GM18502 (cell line): Measurements from ENCODE around the gene DOCK11.
A peak's percentile ranks its signal among the peaks of the same experiment; 100 is the strongest.
"Not testable (repeated sequence)": the region's sequence is repeated elsewhere in the genome, so short reads cannot be mapped to it uniquely, and the experiment has no call there.

ENCODE experiments used
- ATAC-seq: cut with Tn5 transposase; IDR thresholded peaks from one replicate; pipeline ENCODE4 v1.9.1; 2021; ENCODE audit warnings: mild to moderate bottlenecking; ENCODE audit not compliant: unreplicated experiment, poor library complexity

The DOCK11 gene

GRCh38 chrX:118677318-118677717 lies 181.7 kb downstream of the DOCK11 start:
- no peak for ATAC-seq

- no peak for ATAC-seq
Observed at GRCh38 chrX:118679290-118679689, 183.7 kb downstream of the DOCK11 start.

DNA sequence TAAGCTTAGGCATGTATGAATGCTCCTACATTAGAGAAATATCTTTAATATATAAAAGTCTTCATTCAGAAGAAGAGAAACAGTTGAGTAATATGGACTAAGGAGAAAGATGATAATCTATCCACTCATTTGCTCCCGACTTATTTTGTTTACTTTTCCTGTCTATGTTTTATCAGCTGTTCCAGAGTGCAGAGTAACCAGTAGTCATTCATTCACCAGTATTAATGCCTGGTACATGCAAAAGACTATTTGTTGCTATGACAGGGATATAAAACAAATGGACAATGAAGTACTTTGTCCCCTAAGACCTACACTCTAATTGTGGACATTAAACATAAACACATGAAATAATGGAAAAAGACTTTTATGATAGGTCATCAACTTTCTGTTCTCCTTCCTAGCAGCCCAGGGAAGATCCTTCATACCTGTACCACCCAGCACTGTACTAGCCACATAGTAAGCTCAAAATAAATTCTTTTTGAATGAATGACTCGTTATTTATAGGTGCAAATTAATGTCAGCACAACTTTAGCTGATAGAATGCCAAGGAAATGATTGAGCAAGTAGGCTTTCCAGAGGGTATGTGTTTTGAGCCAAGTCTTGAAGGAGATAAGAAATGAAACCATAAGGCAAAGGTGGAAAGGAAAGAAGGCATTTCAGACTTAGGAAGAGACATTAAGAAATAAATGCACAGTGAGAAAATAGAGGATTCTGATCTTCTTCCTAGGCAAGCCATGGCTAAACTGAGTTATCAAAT lies 186.8 kb downstream of the DOCK11 start:
- no peak for ATAC-seq

GRCh38 chrX:118685393-118685792 lies 189.8 kb downstream of the DOCK11 start:
- ATAC-seq: no peak

DNA sequence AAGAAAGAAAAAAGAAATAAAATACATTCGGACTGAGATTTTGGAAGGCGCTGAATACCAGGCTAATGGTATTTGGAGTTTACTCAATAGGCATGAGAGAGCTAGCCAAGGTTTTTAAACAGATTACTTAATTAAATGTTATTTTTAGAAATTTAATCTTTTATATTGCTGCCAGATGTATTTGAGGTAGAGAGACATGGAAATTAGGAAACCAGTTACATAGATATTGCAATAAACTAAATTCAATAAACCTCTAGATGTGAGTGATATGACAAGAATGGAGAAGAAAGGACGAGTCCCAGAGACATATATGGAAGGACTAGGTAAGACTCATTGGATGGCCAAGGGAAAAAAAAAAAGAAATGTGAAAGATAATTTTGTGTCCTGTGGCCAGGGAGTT lies 193.3 kb downstream of the DOCK11 start:
- no peak for ATAC-seq

DNA sequence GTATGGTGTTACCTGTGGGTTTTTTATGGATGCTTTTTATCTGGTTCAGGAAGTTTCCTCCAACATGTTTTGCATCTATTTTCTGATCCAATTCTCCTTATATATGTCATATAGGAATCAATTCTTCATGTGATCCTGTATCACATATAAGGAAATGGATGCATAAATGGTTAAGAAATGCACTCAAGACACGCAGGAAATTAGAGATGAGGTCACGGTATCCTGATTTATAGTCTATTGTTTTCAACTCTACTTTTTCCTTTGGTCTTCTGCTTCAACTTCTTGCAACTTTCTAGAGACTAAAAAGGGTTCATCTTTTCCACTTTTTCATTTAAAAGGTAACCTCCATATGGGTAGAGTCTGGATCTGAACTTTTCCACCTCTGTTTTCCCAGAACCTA lies 198.2 kb downstream of the DOCK11 start:
- ATAC-seq: no peak

DNA sequence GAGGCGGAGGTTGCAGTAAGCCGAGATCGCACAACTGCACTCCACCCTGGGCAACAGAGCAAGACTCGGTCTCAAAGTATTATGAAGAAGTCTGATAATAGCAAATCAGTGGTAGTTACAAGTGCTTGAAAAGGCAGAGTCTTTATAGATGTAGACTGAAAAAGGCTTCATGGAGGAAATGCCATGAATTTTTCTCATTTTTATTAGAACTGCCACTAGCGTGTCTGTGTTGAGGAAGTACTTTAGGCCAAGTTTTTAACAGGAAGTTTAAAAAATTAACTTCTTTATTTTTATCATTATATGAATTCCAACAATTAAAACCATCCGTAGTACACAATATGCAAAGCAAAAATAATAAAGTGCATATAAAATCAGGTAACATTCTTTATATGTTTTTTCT lies 199.0 kb downstream of the DOCK11 start:
- no peak for ATAC-seq

GRCh38 chrX:118698516-118699170 lies 203.0 kb downstream of the DOCK11 start:
- peak; percentile 58 for ATAC-seq

DNA sequence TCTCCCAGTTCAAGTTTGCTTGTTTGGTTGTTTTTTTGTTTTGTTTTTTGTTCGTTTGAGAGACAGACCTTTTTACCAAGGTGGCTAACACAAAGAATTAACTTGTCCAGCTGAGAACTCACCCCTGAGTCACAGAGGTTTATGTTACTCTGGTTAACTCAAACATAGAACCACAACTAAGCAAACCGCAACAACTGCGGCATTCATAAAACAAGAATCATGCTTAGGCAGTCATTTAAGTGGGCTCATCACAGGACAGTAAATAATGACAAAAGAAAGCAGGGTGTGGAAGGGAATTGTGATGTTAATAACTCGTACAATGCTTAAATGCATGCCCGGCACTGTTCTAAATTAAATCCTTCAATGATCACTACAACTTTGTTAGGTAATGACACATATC lies 207.1 kb downstream of the DOCK11 start:
- no peak for ATAC-seq

- no peak for ATAC-seq
Observed at GRCh38 chrX:118706681-118707080, 211.1 kb downstream of the DOCK11 start.

- no peak for ATAC-seq
Observed at GRCh38 chrX:118714521-118714920, 218.9 kb downstream of the DOCK11 start.

DNA sequence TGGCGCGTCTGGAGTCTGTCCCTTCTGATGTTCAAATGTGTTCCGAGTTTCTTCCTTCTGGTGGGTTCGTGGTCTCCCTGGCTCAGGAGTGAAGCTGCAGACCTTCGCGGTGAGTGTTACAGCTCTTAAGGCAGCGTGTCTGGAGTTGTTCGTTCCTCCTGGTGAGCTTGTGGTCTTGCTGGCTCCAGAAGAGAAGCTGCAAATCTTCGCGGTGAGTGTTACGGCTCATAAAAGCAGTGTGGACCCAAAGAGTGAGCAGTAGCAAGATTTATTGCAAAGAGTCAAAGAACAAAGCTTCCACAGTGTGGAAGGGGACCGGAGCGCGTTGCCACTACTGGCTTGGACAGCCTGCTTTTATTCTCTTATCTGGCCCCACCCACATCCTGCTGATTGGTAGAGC lies 220.3 kb downstream of the DOCK11 start:
- ATAC-seq: not testable (repeated sequence)

GRCh38 chrX:118716833-118717232 lies 221.2 kb downstream of the DOCK11 start:
- ATAC-seq: not testable (repeated sequence)

DNA sequence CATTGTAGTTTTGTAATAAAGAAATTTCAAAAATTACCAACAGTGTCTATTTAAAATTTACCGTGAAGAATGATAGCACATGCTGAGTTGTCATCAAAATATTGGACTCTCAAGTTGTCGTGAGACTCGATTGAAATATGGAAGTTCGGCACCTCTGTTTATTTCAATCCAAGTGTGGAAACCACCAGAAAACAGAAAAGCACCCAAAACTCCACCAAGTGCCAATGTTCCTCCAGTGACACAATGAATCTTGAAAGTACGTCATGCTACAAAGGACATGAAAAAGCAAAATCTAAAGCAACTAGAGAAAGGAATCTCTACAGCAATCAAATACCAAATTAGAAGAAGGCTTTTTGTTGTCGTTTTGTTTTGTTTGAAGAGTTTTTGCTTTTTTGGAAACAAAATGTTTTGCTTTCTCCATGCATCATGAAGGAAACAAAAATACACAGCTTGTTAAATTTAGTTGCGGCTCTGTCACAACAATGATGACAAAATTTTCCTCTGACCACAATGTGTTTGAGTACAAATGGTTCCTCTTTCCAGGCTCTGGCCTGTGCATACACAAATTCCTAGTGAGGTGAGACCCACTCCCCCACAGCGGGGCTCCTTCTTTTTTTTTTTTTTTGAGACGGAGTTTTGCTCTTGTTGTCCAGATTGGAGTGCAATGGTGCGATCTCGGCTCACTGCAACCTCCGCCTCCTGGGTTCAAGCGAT lies 222.2 kb downstream of the DOCK11 start:
- ATAC-seq: no peak

- no peak for ATAC-seq
Observed at GRCh38 chrX:118718737-118719136, 223.1 kb downstream of the DOCK11 start.

DNA sequence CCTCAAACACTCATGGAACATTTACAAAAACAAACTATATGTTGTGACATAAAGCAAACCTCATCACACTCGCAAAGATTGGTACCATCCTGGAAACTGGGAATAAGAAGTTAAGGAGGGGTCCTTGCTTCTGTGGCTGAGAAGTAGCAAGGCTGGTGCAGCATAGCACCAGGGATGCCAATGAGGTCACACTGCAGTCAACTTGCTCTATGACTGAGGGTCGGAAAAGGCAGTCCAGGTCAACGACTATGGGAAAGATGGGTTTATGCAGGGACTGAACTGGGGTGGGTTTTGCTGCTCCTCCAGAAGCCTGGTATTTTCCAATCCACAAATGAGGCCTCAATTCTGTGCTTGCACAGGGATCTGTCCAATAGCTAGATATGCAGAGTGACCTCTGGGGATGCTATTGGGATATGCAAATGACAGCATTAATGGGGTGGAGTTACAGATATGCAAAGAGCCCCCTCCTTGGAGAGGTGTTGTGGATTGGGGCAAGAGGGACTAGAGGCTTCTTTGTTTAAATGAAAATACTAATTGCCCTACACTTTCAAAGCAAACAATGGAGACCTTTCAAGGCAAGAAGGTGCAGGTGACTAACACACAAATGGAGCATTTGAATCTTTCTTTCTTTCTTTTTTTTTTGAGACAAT lies 224.6 kb downstream of the DOCK11 start:
- ATAC-seq: no peak

GRCh38 chrX:118723376-118723775 lies 227.8 kb downstream of the DOCK11 start:
- no peak for ATAC-seq

DNA sequence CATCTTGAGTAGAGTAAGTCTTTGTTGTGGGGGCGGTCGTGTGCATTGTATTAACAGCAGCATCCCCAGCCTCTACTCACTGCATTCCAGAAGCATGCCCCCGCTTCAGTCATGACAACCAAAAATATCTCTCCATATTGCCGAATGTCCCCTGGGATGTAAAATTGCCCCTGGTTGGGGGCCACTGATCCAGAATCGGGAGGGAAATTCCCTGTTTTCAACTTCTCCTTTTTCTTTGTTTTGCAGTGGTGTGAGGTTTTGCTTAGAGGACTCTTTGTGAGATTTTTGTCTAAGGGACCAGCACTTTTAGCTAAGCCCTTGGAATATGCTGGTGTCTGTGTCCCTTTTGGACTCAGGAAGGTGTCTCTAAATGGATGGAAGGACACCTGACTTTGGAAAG lies 228.8 kb downstream of the DOCK11 start:
- no peak for ATAC-seq

- ATAC-seq: no peak
Observed at GRCh38 chrX:118724775-118725174, 229.2 kb downstream of the DOCK11 start.

DNA sequence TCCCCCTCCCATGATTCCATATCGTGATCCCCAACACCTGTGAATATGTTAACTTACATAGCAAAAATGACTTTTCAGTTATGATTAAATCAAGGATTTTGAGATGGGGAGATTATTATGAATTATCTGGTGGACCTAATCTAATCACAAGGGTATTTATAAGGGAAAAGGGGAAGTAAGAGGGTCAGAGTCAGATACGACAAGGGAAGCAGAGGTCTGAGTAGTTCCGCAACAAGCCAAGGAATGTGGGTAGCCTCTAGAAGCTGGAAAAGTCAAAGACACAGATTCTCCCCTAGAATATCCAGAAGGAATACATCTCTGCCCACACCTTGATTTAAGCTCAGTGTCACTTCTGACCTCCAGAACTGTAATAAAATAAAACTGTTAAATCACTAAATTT lies 230.8 kb downstream of the DOCK11 start:
- no peak for ATAC-seq
